ENCODE measurements around the gene COL4A3.

COL4A3 gene

GRCh38 chr2:227340106-227340505 lies 175.7 kb downstream of the COL4A3 start:
- no peak for DNase-seq (ENCODE audit: low read depth in 2 of 2)

- DNase-seq (ENCODE audit: low read depth in 2 of 2): no peak
Observed at GRCh38 chr2:227341553-227341952, 177.1 kb downstream of the COL4A3 start.

GRCh38 chr2:227344231-227344630 lies 179.8 kb downstream of the COL4A3 start:
- DNase-seq (ENCODE audit: low read depth in 2 of 2): no peak

GRCh38 chr2:227347117-227347516 lies 182.7 kb downstream of the COL4A3 start:
- DNase-seq (ENCODE audit: low read depth in 2 of 2): no peak

- no peak for DNase-seq (ENCODE audit: low read depth in 2 of 2)
Observed at GRCh38 chr2:227348324-227348723, 183.9 kb downstream of the COL4A3 start.

- no peak for DNase-seq (ENCODE audit: low read depth in 2 of 2)
Observed at GRCh38 chr2:227349989-227350612, 185.7 kb downstream of the COL4A3 start.

GRCh38 chr2:227351639-227352038 lies 187.2 kb downstream of the COL4A3 start:
- DNase-seq (ENCODE audit: low read depth in 2 of 2): no peak

GRCh38 chr2:227360351-227360750 lies 195.9 kb downstream of the COL4A3 start:
- DNase-seq (ENCODE audit: low read depth in 2 of 2): no peak

GRCh38 chr2:227363756-227364155 lies 199.3 kb downstream of the COL4A3 start:
- no peak for DNase-seq (ENCODE audit: low read depth in 2 of 2)
